Tibial nerve (tissue), 3 donors: ENCODE measurements around the gene DLG4.

ENCODE experiments used
- CTCF ChIP-seq, 5 experiments: fragments of 200-600 bp in 3 of 5; fragments of 450-650 bp in 2 of 5; sonication (generic) in 3 of 5; IDR thresholded peaks; one replicate each; pipeline ENCODE4 v1.5.1; 2016 to 2019; ENCODE audit warnings: antibody characterized with exemption in 5 of 5, mild to moderate bottlenecking in 3 of 5, moderate library complexity in 2 of 5
- POLR2A ChIP-seq, 2 donors: fragments of 450-650 bp; IDR thresholded peaks; one replicate each; pipeline ENCODE4 v1.6.1; 2017; ENCODE audit warnings: antibody characterized with exemption in 2 of 2, mild to moderate bottlenecking in 2 of 2, moderate library complexity in 2 of 2

- no peak for TF ChIP-seq CTCF (IDR thresholded peaks at IDR 0.05)
- no peak for TF ChIP-seq POLR2A (IDR thresholded peaks at IDR 0.05)
These were observed 44.1 kb upstream of the DLG4 start for GRCh38 chr17:7263801-7264078.
